Natural killer cell (primary cell): Measurements from ENCODE around the gene YES1. TPM values are rescaled to one million over a fixed set of nuclear protein-coding genes. Genes with fewer than 3 reads are reported as not detected.

Experiments
- ATAC-seq, 3 donors: fragments of 150-1000 bp in 2 of 3; fragments of 200-7000 bp in 1 of 3; cut with Tn5 transposase; 1 replicate in 1 of 3; 2 replicates in 2 of 3; pipeline ENCODE4 v1.10.0; 2021; ENCODE audit warnings: mild to moderate bottlenecking in 2 of 3, moderate library complexity in 2 of 3
- DNase-seq, 2 donors: peaks; one replicate each; pipeline versions ENCODE4 v3.0.0 to v3.0.0-alpha.2; 2013 to 2021; ENCODE audit warnings: mixed read lengths in 1 of 2
- H3K27ac ChIP-seq: one replicate; pipeline ENCODE4 v1.5.1; 2013; ENCODE audit warnings: mild to moderate bottlenecking, low read length
- H3K27me3 ChIP-seq: one replicate; pipeline ENCODE4 v1.6.1; 2013; ENCODE audit warnings: low read length; ENCODE audit not compliant: control insufficient read depth, insufficient read depth
- H3K36me3 ChIP-seq: one replicate; pipeline ENCODE4 v1.6.1; 2013; ENCODE audit warnings: low read length; ENCODE audit not compliant: control insufficient read depth, insufficient read depth
- H3K4me1 ChIP-seq: one replicate; pipeline ENCODE4 v1.6.1; 2013; ENCODE audit warnings: low read length; ENCODE audit not compliant: control insufficient read depth, insufficient read depth
- H3K4me3 ChIP-seq: one replicate; pipeline ENCODE4 v1.5.1; 2013; ENCODE audit warnings: low read length
- H3K9me3 ChIP-seq: one replicate; pipeline ENCODE4 v1.6.1; 2013; ENCODE audit warnings: low read length; ENCODE audit not compliant: control insufficient read depth, insufficient read depth
- H3K27ac Mint-ChIP-seq, 2 donors: one replicate each; pipeline ENCODE4 v1.8.0; 2022; ENCODE audit warnings: mild to moderate bottlenecking in 2 of 2, mixed read lengths in 2 of 2, moderate library complexity in 1 of 2
- H3K27me3 Mint-ChIP-seq, 2 donors: one replicate each; pipeline ENCODE4 v1.8.0; 2022; ENCODE audit warnings: low read depth in 2 of 2, mixed read lengths in 2 of 2
- H3K36me3 Mint-ChIP-seq: one replicate; pipeline ENCODE4 v1.8.0; 2022; ENCODE audit warnings: mixed read lengths
- H3K4me1 Mint-ChIP-seq, 2 donors: one replicate each; pipeline ENCODE4 v1.8.0; 2022; ENCODE audit warnings: mixed read lengths in 2 of 2
- H3K4me3 Mint-ChIP-seq: one replicate; pipeline ENCODE4 v1.8.0; 2022; ENCODE audit warnings: mild to moderate bottlenecking, moderate library complexity, mixed read lengths
- H3K9me3 Mint-ChIP-seq, 2 donors: one replicate each; pipeline ENCODE4 v1.8.0; 2022; ENCODE audit warnings: mixed read lengths in 2 of 2
- WGBS: methylation state at CpG from one replicate; pipeline ENCODE4 v1.1.7; 2013; ENCODE audit warnings: missing lambda C conversion rate; ENCODE audit not compliant: insufficient coverage; 5-methylcytosine and 5-hydroxymethylcytosine counted together
- intact Hi-C: fragments of 100-400 bp; cut with micrococcal nuclease; formaldehyde crosslinking; loops from one replicate; pipeline ENCODE4 v1.14.2; 2022
- total RNA-seq, 4 donors: library from RNA; stranded (reverse); fragments of 120-200 nt in 1 of 4; gene quantifications; one replicate each; pipeline versions ENCODE4 v1.2.3 to v1.2.4, GENCODE V29; 2013 to 2022
- TF ChIP-seq, protein P1 (sequence below): fragments of 200-600 bp; IDR thresholded peaks from one replicate; pipeline ENCODE4 v1.8.0; 2022; ENCODE audit warnings: antibody characterized with exemption

YES1 gene
- total RNA-seq, 3 donors from 2014 or later (not counting 1 experiment from before 2014, with no cell fraction given), result 70.2 to 101 (median 76.2) TPM

DNA sequence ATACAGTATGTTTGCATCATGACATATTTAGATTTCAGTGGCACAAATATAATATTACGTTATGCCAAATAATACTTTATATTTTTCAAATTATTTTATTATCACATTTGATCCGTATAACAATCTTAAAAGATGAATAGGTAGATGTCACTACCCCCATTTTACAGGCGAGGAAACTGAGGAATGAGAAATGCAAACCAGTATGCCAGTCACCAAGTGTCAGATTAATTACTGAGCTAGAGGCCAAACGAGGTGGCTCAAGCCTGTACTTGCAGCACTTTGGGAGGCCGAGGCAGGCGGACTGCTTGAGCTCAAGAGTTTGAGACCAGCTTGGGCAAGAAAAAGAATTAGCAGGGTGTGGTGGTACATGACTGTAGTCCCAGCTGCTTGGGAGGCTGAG lies 17.4 kb upstream of the YES1 start:
- H3K4me1 Mint-ChIP-seq, result peaks cover 13 to 14% of the 10 kb centered on the region in 2 donors
- intact Hi-C loops, result loop anchor here (5.0 kb wide), 1 partner anchor 37 kb away; no protein-coding TSS in a partner anchor
- Histone ChIP-seq H3K4me3 (no peak overlapping the region), H3K4me1 (peaks cover 14% of the 10 kb centered on the region), H3K36me3 (no peaks in the 10 kb centered on the region), H3K27me3 (no peaks in the 10 kb centered on the region), H3K9me3 (no peaks in the 10 kb centered on the region), H3K27ac (no peak overlapping the region)
- H3K36me3 Mint-ChIP-seq, result no peaks in the 10 kb centered on the region
- H3K27ac Mint-ChIP-seq, result peak overlapping the region in 1 of 2 donors; percentile 87
- ATAC-seq, result no peak
- WGBS, result 93% methylated on average over 5 of the region's 6 CpGs
- H3K9me3 Mint-ChIP-seq, result no peaks in the 10 kb centered on the region
- no peak for DNase-seq
- H3K4me3 Mint-ChIP-seq, result no peak overlapping the region
- H3K27me3 Mint-ChIP-seq, result peaks cover 0 to 3% of the 10 kb centered on the region in 2 donors
- TF ChIP-seq, protein P1, sequence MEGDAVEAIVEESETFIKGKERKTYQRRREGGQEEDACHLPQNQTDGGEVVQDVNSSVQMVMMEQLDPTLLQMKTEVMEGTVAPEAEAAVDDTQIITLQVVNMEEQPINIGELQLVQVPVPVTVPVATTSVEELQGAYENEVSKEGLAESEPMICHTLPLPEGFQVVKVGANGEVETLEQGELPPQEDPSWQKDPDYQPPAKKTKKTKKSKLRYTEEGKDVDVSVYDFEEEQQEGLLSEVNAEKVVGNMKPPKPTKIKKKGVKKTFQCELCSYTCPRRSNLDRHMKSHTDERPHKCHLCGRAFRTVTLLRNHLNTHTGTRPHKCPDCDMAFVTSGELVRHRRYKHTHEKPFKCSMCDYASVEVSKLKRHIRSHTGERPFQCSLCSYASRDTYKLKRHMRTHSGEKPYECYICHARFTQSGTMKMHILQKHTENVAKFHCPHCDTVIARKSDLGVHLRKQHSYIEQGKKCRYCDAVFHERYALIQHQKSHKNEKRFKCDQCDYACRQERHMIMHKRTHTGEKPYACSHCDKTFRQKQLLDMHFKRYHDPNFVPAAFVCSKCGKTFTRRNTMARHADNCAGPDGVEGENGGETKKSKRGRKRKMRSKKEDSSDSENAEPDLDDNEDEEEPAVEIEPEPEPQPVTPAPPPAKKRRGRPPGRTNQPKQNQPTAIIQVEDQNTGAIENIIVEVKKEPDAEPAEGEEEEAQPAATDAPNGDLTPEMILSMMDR, result no peak

DNA sequence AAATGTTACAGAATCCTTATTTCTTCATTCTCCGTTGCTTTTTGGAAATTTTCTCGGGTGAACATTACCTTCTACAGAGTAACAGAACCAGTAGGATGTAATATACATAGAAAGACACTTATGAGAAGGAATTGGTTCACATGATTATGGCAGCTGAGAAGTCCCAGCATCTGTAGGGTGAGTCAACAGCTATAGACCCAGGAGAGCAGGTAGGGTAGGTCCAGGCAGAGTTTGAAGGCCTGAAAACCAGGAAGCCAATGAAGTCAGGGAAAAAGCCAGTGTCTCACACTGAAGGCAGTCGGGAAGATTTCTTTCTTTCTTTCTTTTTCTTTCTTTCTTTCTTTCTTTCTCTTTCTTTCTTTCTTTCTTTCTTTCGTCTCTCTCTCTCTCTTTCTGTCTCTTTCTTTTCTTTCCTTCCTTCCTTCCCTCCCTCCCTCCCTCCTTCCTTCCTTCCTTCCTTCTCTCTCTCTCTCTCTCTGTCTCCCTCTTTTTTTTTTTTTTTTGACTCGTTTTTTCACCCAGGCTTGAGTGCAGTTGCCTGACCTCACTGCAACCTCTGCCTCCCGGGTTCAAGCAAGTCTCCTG lies 15.1 kb upstream of the YES1 start:
- H3K27ac ChIP-seq, result no peak overlapping the region
- Mint-ChIP-seq H3K9me3 (no peaks in the 10 kb centered on the region), H3K4me1 (peaks cover 13 to 14% of the 10 kb centered on the region in 2 donors), H3K4me3 (no peak overlapping the region), H3K36me3 (no peaks in the 10 kb centered on the region), H3K27ac (no peak overlapping the region), H3K27me3 (no peaks in the 10 kb centered on the region)
- intact Hi-C loops, result loop anchor here (5.0 kb wide), 1 partner anchor 35 kb away; no protein-coding TSS in a partner anchor
- TF ChIP-seq, protein P1, result no peak
- no peak overlapping the region for H3K4me3 ChIP-seq
- DNase-seq, result no peak
- no peaks in the 10 kb centered on the region for H3K36me3 ChIP-seq
- WGBS, result 92% methylated on average over 3 of the region's 6 CpGs
- H3K27me3 ChIP-seq, result no peaks in the 10 kb centered on the region
- H3K4me1 ChIP-seq, result peaks cover 14% of the 10 kb centered on the region
- no peak for ATAC-seq
- no peaks in the 10 kb centered on the region for H3K9me3 ChIP-seq

DNA sequence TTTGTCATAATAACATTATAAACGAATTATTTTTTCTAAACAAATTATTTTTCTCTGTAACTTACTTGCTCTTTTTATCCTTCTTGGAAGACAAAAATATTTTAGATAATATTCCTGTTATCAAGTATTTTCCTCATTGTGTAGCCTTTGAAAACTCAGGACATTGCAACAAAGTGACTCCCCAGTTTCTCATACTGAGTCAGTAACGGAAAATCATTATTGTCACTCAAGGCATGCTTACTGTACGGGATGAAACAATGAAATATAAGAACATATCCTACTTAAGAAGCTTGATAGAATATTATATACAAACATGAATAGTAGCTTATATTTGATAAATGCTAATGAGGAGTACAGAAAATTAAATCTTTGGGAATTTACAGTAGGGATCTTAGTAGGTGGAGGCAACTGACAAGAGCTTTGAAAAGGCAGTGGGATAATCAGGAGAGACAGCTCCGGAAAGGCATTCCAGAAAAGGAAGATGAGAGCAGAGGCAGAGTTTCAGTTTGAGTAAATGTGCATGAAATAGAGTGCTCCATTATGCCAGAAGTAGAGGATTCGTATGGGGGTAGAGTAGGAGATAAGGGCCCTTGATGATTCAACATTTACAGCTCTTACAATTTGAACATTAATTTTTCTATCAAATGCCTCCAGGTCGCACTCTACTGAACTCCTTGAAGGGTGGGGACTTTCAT lies 14.0 kb upstream of the YES1 start:
- no peaks in the 10 kb centered on the region for H3K36me3 Mint-ChIP-seq
- H3K27me3 Mint-ChIP-seq, result no peaks in the 10 kb centered on the region
- DNase-seq, result no peak
- peaks cover 11% of the 10 kb centered on the region for H3K4me1 ChIP-seq
- no peaks in the 10 kb centered on the region for H3K9me3 Mint-ChIP-seq
- peaks cover 12 to 13% of the 10 kb centered on the region in 2 donors for H3K4me1 Mint-ChIP-seq
- WGBS, result 97% methylated on average over 3 of the region's 6 CpGs
- no peaks in the 10 kb centered on the region for H3K36me3 ChIP-seq
- no peak overlapping the region for H3K27ac Mint-ChIP-seq
- H3K9me3 ChIP-seq, result no peaks in the 10 kb centered on the region
- no peak overlapping the region for H3K4me3 ChIP-seq
- no peaks in the 10 kb centered on the region for H3K27me3 ChIP-seq
- TF ChIP-seq, protein P1, result no peak
- ATAC-seq, result no peak
- intact Hi-C loops, result loop anchor here (5.0 kb wide), 1 partner anchor 34 kb away; no protein-coding TSS in a partner anchor
- H3K27ac ChIP-seq, result no peak overlapping the region
- no peak overlapping the region for H3K4me3 Mint-ChIP-seq
